HG03060 (cell line): ENCODE data around the gene PDGFD.
A peak's percentile ranks its signal among the peaks of the same experiment; 100 is the strongest.

Source experiments
- ATAC-seq: cut with Tn5 transposase; IDR thresholded peaks from one replicate; pipeline ENCODE4 v1.9.1; 2021; ENCODE audit warnings: low read depth, moderate number of reproducible peaks; ENCODE audit not compliant: unreplicated experiment

PDGFD gene

DNA sequence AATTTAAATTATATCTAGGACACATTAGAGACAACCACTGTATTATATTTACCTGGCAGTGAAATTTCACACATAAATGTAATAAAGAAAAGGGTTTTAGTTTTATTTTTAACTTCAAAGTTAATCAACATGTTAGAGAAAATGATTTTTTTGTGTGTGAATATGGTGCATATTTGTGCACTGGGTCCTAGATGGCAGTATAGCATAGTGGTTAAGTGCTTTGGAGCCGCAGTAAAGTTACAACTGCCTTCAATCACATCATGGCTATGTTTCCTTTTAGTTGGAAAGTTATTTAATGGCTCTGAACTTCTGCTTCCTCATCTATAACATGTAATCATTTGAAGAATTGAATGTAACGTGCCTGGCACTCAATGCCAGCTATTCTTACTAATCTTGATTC is 236.4 kb downstream of the PDGFD start:
- ATAC-seq, result no peak

DNA sequence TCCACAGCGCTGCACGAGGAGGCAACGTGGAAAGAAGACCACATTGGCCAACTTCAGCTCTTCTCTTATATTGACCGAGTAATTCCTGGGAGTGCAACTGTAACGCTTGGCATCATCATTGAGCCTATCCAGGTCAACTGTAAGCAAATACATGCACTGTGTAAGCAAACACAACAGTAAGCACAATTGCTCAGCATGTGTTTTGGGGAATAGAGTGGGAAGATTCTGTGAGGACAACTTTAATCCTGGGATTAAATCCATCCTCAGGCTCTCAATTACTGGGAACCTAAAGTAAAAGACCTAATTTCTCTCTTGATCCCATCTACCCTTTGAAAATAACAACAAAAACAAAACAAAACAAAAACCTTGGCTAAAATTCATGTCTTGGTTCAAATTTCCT is 237.0 kb downstream of the PDGFD start:
- ATAC-seq, result no peak

DNA sequence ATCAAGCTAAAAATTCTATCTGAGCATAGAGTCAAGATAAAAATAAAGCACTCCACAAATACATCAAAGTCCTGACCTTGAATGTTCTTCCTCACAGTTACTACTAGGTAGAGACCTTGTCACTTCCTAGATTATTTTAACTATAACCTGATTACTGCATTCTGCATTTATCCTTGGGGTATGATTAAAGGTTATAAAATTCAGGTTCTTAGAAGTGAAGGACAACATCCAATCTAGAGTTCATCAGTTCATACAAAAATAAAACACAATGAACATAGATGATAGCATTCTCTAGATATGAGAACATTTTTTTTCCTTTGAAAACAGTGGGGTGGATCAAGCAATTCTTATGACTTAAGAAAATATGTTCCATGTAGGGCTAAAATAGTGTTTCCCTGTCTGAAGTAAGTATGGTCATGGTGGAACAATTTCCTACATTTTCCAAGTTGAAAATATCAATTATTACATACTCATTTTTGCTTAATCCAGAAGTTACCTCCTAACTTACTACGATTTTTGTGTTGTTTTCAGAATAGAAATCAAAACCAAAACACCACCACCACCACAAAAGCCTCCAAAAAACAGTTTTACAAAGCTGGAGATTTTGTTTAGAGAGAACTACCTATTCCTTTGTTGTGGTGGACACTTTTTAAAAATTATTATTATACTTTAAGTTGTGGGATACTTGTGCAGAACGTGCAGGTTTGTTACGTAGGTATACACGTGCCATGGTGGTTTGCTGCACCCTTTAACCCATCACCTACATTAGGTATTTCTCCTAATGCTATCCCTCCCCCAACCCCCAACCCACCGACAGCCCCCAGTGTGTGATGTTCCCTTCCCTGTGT is 239.6 kb downstream of the PDGFD start:
- no peak for ATAC-seq

DNA sequence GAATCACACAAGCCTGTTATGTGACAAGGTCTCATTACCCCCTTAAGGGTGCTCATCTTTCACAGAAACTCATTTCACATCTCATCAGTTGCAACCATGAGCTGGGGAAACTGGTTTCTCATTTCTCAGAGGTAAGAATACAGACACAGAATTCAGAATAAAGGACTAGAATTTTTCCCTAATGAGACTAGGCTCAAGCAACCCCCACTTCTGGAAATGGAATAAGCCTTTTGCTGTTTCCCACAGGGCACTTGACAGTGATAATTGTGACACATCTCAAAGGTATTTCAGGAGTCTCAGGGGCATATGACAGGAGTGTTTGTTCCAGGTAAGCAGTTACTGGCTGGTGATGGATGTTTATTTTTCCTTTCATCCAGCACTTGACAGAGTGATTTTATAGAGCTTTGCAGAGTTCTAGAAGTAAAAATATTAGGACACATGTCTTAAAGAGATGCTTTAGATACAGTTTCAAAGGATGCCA is 240.5 kb downstream of the PDGFD start:
- ATAC-seq, result no peak

- no peak for ATAC-seq
These were observed 243.0 kb downstream of the PDGFD start for GRCh38 chr11:103920933-103921332.

GRCh38 chr11:103920449-103920848 is 243.5 kb downstream of the PDGFD start:
- ATAC-seq, result peak; percentile 41

DNA sequence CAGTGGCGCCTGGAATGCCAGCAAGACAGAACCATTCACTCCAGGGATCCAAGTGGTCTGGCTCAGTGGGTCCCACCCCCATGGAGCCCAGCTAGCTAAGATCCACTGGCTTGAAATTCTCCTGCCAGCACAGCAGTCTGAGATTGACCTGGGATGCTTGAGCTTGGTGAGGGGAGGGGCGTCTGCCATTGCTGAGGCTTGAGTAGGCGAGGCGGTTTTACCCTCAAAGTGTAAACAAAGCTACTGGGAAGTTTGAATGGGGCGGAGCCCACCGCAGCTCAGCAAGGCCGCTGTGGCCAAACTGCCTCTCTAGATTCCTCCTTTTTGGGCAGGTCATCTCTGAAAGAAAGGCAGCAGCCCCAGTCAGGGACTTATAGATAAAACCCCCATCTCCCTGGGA is 253.2 kb downstream of the PDGFD start:
- no peak for ATAC-seq

GRCh38 chr11:103907548-103908455 is 256.1 kb downstream of the PDGFD start:
- no peak for ATAC-seq

- no peak for ATAC-seq
These were observed 256.8 kb downstream of the PDGFD start for GRCh38 chr11:103907136-103907535.

DNA sequence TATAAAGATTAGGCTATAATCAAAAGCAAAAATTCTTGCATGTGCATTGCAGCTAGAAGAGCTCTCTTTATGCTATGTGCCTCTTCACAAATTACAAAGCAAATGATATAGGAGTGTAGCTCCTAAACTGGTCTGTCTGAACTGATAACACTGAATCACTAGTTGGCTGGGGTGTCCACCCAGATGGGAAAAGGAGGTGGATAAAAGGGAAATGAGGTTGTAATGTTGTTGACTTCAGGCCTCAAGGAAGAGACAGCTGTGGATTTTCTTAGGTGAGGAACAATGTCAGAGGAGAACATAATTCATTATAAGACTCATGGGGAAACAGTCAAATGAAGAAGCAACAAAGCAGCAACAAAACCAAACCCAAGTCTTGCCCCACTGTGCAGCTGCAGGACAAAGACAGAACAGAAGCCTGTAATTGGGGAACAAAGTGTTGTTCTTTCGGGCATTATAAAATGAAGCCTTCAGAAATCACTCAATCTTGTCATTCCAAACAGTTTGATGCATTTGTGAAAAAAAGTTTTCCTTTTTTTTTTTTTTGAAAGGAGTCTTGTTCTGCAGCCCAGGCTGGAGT is 257.6 kb downstream of the PDGFD start:
- no peak for ATAC-seq

DNA sequence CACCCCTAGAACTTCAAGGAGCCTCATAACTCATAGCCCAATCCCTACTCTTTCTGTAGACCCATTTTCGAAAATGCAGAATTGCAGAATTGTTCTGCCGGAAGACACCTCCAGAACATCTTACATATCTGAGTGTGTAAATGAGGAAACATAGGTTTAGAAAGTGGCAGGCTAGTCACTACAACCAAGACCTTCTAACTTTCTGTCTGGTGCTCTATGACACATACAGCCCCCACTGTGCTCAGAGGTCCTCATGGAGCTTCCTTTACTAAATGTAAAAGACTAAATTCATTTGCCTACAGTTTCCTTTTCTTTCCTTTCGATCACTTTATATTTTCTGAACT is 259.7 kb downstream of the PDGFD start:
- ATAC-seq, result peak; percentile 78

- peak; percentile 80 for ATAC-seq
These were observed 260.2 kb downstream of the PDGFD start for GRCh38 chr11:103903621-103904323.

GRCh38 chr11:103902994-103903393 is 261.0 kb downstream of the PDGFD start:
- ATAC-seq, result no peak

DNA sequence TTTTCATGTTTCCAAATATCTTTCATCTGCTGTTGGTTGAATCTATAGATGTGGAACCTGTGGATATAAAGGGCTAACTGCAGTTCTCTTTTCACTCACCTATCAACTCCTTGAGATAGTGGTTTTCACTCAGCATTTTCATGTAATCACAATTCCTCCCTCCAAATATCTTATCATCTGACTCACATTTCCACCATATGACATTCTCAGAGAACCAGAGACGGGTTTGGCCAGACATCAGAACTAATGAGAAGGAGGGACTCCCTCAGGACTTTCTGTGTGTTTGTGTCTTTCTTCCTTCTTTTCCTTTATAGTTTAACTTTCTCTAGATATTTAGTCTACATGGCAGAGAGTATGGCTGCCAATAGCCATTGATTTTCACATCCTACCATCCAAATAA is 262.3 kb downstream of the PDGFD start:
- no peak for ATAC-seq

DNA sequence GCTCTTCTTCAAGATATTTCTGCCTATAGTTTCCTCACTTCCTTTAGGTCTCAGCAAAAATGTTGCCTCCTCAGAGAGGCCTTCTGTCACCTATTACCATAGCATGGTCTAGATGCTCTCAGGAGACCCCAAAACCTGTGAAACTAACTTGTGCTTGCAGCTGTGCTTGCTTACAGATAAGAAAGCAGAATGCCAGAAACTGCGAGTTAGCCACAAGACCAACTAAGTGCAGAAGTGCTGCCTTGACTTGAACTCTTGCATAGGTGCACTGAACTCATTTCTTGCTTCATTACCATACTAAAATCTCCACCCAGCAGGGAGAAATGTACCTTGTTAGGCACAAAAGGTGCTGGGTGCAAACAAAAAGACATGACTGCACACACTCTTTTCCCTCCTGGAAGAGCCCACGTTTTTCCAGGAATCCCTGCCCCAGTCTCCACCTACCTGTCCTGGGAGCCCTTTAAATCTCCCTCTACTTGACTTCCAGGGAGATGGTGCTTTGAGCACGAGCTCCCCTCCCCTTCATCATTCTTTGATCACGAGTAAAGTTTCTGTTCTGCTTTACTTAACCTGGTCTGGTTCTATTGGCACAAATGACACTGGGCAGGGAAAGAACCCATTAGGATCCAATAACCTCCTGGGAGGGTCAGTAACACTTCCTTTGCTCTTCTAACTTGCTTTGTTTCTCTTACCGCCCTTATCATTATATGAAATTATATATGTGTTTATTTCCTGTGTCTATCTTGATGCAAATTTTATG is 265.2 kb downstream of the PDGFD start:
- ATAC-seq, result peak; percentile 51

GRCh38 chr11:103898065-103898464 is 265.9 kb downstream of the PDGFD start:
- peak; percentile 45 for ATAC-seq

GRCh38 chr11:103897160-103897936 is 266.6 kb downstream of the PDGFD start:
- no peak for ATAC-seq

- ATAC-seq, result no peak
These were observed 268.8 kb downstream of the PDGFD start for GRCh38 chr11:103895106-103895505.

GRCh38 chr11:103894673-103895072 is 269.3 kb downstream of the PDGFD start:
- ATAC-seq, result no peak
